Measurements from ENCODE around the gene PHLPP1. TPM values are rescaled to one million over a fixed set of nuclear protein-coding genes. Genes with fewer than 3 reads are reported as not detected.
A peak's percentile ranks its signal among the peaks of the same experiment; 100 is the strongest.

Gene PHLPP1
- total and polyA plus RNA-seq, 2 of the 13 experiments (the other 11 are each of a cell fraction or from before 2014, with no cell fraction given), result 9.8 to 18.5 TPM

DNA sequence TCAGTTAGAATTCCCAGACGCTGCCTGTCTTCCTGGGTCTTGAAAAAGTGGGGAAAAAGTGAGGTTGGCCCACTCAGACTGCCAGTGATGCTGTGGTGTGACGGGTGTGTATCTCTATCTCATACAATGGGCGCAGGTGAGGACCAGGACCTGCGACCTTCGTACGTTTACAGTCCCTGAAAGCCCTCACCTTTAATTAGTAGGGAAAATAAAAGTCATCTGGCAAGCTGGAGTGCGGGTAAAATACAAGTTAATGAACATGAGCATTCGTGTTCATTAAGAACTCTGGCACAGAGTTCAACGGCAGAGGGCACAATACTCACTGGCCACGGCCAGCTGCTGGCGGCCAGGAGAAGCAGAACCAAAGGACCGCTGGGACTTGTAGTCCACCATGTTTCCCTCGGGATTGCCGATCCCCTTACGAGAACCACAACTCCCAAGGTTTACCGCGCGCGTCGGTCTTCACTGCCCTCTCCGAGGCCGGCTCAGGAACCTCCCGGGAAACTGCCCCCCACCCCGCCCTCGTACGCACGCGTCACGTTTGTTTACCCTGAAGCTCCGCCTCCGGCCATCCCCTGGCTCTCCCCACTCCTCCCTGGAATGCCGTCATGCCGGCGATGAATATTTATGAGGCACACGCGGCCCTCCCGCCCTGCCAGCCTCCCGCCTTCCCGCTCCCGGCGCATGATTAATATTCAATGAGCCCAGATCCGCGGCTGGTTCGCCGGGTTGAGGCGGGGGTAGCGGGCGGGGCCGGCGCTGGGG, 488 bp upstream of the PHLPP1 start (continued):
- TF ChIP-seq, protein P1, sequence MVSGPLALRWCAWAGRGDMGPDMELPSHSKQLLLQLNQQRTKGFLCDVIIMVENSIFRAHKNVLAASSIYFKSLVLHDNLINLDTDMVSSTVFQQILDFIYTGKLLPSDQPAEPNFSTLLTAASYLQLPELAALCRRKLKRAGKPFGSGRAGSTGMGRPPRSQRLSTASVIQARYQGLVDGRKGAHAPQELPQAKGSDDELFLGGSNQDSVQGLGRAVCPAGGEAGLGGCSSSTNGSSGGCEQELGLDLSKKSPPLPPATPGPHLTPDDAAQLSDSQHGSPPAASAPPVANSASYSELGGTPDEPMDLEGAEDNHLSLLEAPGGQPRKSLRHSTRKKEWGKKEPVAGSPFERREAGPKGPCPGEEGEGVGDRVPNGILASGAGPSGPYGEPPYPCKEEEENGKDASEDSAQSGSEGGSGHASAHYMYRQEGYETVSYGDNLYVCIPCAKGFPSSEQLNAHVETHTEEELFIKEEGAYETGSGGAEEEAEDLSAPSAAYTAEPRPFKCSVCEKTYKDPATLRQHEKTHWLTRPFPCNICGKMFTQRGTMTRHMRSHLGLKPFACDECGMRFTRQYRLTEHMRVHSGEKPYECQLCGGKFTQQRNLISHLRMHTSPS (CRISPR knock-in tag; IDR thresholded peaks at IDR 0.05; ENCODE audit: low read depth), result no peak
- TF ChIP-seq, protein P2, sequence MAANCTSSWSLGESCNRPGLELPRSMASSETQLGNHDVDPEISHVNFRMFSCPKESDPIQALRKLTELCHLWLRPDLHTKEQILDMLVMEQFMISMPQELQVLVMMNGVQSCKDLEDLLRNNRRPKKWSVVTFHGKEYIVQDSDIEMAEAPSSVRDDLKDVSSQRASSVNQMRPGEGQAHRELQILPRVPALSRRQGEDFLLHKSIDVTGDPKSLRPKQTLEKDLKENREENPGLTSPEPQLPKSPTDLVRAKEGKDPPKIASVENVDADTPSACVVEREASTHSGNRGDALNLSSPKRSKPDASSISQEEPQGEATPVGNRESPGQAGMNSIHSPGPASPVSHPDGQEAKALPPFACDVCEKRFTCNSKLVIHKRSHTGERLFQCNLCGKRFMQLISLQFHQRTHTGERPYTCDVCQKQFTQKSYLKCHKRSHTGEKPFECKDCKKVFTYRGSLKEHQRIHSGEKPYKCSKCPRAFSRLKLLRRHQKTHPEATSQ (CRISPR knock-in tag; IDR thresholded peaks at IDR 0.05; ENCODE audit: borderline replicate concordance), result 0 out of 2 replicates have a peak, but pooled peaks have one; percentile 45
- TF ChIP-seq ZNF550 (CRISPR knock-in tag; IDR thresholded peaks at IDR 0.05; ENCODE audit: borderline replicate concordance), result no peak
- no peak for TF ChIP-seq DMTF1 (CRISPR knock-in tag; IDR thresholded peaks at IDR 0.05)
- no peak for TF ChIP-seq PAWR (CRISPR knock-in tag; IDR thresholded peaks at IDR 0.05; ENCODE audit: borderline replicate concordance)
- peak; percentile 88; the same call in 1 of the 2 replicates for TF ChIP-seq FOXJ3 (CRISPR knock-in tag; IDR thresholded peaks at IDR 0.05; ENCODE audit: borderline replicate concordance)
- TF ChIP-seq CTCF (CRISPR knock-in tag; IDR thresholded peaks at IDR 0.05), result peak; percentile 96
- TF ChIP-seq ZNF777 (CRISPR knock-in tag; IDR thresholded peaks at IDR 0.05), result no peak; the same call in 1 of the 2 replicates
- 0 out of 2 replicates have a peak, but pooled peaks have one; percentile 30 for TF ChIP-seq ZNF280B (CRISPR knock-in tag; IDR thresholded peaks at IDR 0.05; ENCODE audit: borderline replicate concordance)
- TF ChIP-seq MYNN (CRISPR knock-in tag; IDR thresholded peaks at IDR 0.05; ENCODE audit: low read depth), result no peak
- peak; percentile 49; the same call in 1 of the 2 replicates for TF ChIP-seq ZNF337 (CRISPR knock-in tag; IDR thresholded peaks at IDR 0.05; ENCODE audit: borderline replicate concordance, low read depth)
- TF ChIP-seq HNF4A (CRISPR knock-in tag; IDR thresholded peaks at IDR 0.05), result no peak; the same call in 1 of the 2 replicates
- no peak for TF ChIP-seq RORA (CRISPR knock-in tag; IDR thresholded peaks at IDR 0.05)
- peak; percentile 83 for TF ChIP-seq RFXAP (CRISPR knock-in tag; IDR thresholded peaks at IDR 0.05; ENCODE audit: borderline replicate concordance)
- TF ChIP-seq, protein P3, sequence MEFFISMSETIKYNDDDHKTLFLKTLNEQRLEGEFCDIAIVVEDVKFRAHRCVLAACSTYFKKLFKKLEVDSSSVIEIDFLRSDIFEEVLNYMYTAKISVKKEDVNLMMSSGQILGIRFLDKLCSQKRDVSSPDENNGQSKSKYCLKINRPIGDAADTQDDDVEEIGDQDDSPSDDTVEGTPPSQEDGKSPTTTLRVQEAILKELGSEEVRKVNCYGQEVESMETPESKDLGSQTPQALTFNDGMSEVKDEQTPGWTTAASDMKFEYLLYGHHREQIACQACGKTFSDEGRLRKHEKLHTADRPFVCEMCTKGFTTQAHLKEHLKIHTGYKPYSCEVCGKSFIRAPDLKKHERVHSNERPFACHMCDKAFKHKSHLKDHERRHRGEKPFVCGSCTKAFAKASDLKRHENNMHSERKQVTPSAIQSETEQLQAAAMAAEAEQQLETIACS (CRISPR knock-in tag; IDR thresholded peaks at IDR 0.05), result no peak; the same call in 1 of the 2 replicates
- TF ChIP-seq NFE2L2 (IDR thresholded peaks at IDR 0.05; ENCODE audit: low read length), result no peak; the same call in 1 of the 2 replicates
- TF ChIP-seq TBP (CRISPR knock-in tag; IDR thresholded peaks at IDR 0.05), result 0 out of 2 replicates have a peak, but pooled peaks have one; percentile 51
